MM.1S (cell line): ENCODE measurements around the gene EXD2.

Source experiments
- DNase-seq: peaks from one replicate; pipeline ENCODE4 v3.0.0-alpha.2; 2015
- H2AFZ ChIP-seq: fragments of 300-600 bp; sonication (generic); 2 replicates; pipeline ENCODE4 v1.6.0; 2016; ENCODE audit warnings: antibody characterized with exemption, low read length
- H3F3A ChIP-seq: fragments of 300-600 bp; sonication (generic); 2 replicates; pipeline ENCODE4 v1.6.1; 2016; ENCODE audit warnings: mild to moderate bottlenecking, antibody characterized with exemption, low read length, moderate library complexity, mixed read lengths; ENCODE audit not compliant: insufficient read depth
- H3K27ac ChIP-seq: fragments of 300-600 bp; sonication (generic); 2 replicates; pipeline ENCODE4 v1.5.1; 2016; ENCODE audit warnings: mild to moderate bottlenecking, low read length
- H3K27me3 ChIP-seq: fragments of 300-600 bp; sonication (generic); replicated peaks from 2 replicates; pipeline ENCODE4 v1.6.0; 2016; ENCODE audit warnings: low read length; ENCODE audit not compliant: insufficient read depth
- H3K36me3 ChIP-seq: fragments of 300-600 bp; sonication (generic); replicated peaks from 2 replicates; pipeline ENCODE4 v1.6.1; 2016; ENCODE audit warnings: mild to moderate bottlenecking, low read length, mixed read lengths; ENCODE audit not compliant: insufficient read depth
- H3K4me1 ChIP-seq: fragments of 300-600 bp; sonication (generic); 2 replicates; pipeline ENCODE4 v1.6.1; 2016; ENCODE audit warnings: low read length, mixed read lengths
- H3K4me2 ChIP-seq: fragments of 300-600 bp; sonication (generic); 2 replicates; pipeline ENCODE4 v1.6.0; 2016; ENCODE audit warnings: low read depth, low read length
- H3K4me3 ChIP-seq: fragments of 300-600 bp; sonication (generic); 2 replicates; pipeline ENCODE4 v1.5.1; 2016; ENCODE audit warnings: low read length, mixed read lengths
- H3K79me2 ChIP-seq: fragments of 300-600 bp; sonication (generic); 2 replicates; pipeline ENCODE4 v1.6.1; 2016; ENCODE audit warnings: mixed run types, low read length, mixed read lengths
- H3K9ac ChIP-seq: fragments of 300-600 bp; sonication (generic); 2 replicates; pipeline ENCODE4 v1.6.1; 2016; ENCODE audit warnings: low read length, mixed read lengths
- H3K9me2 ChIP-seq: fragments of 300-600 bp; sonication (generic); replicated peaks from 2 replicates; pipeline ENCODE4 v1.6.1; 2016; ENCODE audit warnings: mild to moderate bottlenecking, low read length, mixed read lengths; ENCODE audit not compliant: insufficient read depth
- H3K9me3 ChIP-seq: fragments of 300-600 bp; sonication (generic); replicated peaks from 2 replicates; pipeline ENCODE4 v1.6.1; 2016; ENCODE audit warnings: mild to moderate bottlenecking, low read length, mixed read lengths; ENCODE audit not compliant: insufficient read depth
- H4K20me1 ChIP-seq: fragments of 300-600 bp; sonication (generic); 2 replicates; pipeline ENCODE4 v1.6.1; 2016; ENCODE audit warnings: mild to moderate bottlenecking, low read length, moderate library complexity, mixed read lengths; ENCODE audit not compliant: insufficient read depth
- EZH2 ChIP-seq: fragments of 300-600 bp; sonication (generic); optimal IDR thresholded peaks from 2 replicates; pipeline ENCODE3; 2017; ENCODE audit warnings: low read depth, mild to moderate bottlenecking, antibody characterized with exemption, low read length, mixed read lengths
- EZH2phosphoT487 ChIP-seq: fragments of 300-600 bp; sonication (generic); IDR thresholded peaks from 2 replicates; pipeline ENCODE4 v1.6.1; 2018; ENCODE audit warnings: antibody characterized with exemption, low read length
- TF ChIP-seq, protein P1 (sequence below): fragments of 300-600 bp; sonication (generic); IDR thresholded peaks from 2 replicates; pipeline ENCODE4 v1.5.1; 2016; ENCODE audit warnings: antibody characterized with exemption, low read length, mixed read lengths

Gene EXD2

DNA sequence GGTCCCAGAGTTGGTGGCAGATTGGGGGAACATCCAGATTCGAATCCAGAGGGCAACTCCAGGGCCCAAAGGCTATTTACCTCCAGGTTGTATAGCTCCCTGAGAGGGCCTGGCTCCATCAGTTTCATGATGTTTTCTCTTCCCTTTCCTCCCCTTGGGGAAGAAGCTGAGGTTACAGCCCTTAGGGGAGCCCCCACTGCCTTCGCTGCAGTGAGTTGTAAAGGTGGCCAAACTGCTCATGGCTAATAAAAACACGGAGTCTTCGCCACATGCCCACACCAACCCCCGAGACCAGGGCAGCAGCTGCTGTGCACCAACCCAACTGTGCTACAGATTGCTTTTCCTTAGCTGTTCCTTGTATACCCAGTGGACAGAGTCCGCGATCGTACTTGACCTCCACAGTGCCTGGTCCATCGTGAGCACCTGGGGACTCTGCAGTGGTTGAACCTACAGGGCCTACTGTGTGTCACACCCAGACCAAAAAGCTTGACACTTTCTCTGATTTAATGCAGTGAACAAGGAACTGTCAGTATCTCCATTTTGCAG, 89.5 kb downstream of the EXD2 start:
- Histone ChIP-seq H3K27me3 (no peaks in the 10 kb centered on the region), H3K4me1 (no peaks in the 10 kb centered on the region), H3K9me3 (no peaks in the 10 kb centered on the region), H2AFZ (no peak overlapping the region), H3K9me2 (no peaks in the 10 kb centered on the region), H3K27ac (no peak overlapping the region), H3K36me3 (no peaks in the 10 kb centered on the region), H3F3A (no peaks in the 10 kb centered on the region), H3K4me3 (no peak overlapping the region), H3K79me2 (no peaks in the 10 kb centered on the region), H3K9ac (no peak overlapping the region), H4K20me1 (no peaks in the 10 kb centered on the region), H3K4me2 (no peak overlapping the region)
- no peak for DNase-seq
- no peak for TF ChIP-seq EZH2
- no peak for TF ChIP-seq EZH2phosphoT487
- TF ChIP-seq, protein P1, sequence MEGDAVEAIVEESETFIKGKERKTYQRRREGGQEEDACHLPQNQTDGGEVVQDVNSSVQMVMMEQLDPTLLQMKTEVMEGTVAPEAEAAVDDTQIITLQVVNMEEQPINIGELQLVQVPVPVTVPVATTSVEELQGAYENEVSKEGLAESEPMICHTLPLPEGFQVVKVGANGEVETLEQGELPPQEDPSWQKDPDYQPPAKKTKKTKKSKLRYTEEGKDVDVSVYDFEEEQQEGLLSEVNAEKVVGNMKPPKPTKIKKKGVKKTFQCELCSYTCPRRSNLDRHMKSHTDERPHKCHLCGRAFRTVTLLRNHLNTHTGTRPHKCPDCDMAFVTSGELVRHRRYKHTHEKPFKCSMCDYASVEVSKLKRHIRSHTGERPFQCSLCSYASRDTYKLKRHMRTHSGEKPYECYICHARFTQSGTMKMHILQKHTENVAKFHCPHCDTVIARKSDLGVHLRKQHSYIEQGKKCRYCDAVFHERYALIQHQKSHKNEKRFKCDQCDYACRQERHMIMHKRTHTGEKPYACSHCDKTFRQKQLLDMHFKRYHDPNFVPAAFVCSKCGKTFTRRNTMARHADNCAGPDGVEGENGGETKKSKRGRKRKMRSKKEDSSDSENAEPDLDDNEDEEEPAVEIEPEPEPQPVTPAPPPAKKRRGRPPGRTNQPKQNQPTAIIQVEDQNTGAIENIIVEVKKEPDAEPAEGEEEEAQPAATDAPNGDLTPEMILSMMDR, result no peak

DNA sequence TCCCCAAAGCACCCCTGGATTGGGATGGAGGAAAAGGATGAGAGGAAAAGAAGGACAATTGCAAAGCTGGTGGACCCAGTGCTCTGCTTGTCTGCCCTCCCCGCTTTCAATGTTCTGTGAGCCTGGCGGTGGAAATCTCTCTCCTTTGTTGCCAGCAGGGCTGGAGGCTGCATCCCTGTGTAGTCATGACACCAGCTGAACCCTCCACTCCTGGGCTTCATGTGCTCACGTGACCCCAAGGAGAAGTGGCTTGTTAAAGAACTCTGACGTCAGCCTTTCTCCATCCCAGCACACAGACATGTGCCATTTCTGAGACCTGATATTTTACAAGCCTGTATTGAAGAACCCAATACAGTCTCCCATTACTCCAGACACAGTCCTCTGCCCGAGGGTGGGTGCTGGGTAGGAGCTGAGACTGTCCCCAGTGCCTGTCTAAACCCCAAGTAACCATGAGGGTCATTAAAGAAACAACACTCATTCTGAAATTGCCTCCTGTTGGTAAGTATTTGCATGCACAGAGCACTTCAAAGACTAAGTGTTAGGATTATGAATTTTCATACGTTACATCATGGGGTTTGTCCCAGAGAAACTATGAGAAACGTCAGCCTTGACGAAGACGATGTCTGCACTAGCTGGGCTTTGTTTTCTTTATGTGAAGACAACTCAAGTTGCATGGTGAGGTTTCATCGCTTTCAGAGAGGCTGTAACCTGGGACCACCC, 90.3 kb downstream of the EXD2 start:
- no peaks in the 10 kb centered on the region for H3K9me2 ChIP-seq
- no peak overlapping the region for H3K4me3 ChIP-seq
- no peak overlapping the region for H3K4me2 ChIP-seq
- H3K27me3 ChIP-seq, result no peaks in the 10 kb centered on the region
- H3K79me2 ChIP-seq, result no peaks in the 10 kb centered on the region
- no peaks in the 10 kb centered on the region for H4K20me1 ChIP-seq
- no peak for DNase-seq
- no peak overlapping the region for H3K9ac ChIP-seq
- no peak overlapping the region for H2AFZ ChIP-seq
- H3K4me1 ChIP-seq, result no peaks in the 10 kb centered on the region
- no peaks in the 10 kb centered on the region for H3K9me3 ChIP-seq
- no peak overlapping the region for H3K27ac ChIP-seq
- H3K36me3 ChIP-seq, result no peaks in the 10 kb centered on the region
- H3F3A ChIP-seq, result no peaks in the 10 kb centered on the region
- TF ChIP-seq EZH2 (no peak), EZH2phosphoT487 (no peak)
- TF ChIP-seq, protein P1, result no peak

DNA sequence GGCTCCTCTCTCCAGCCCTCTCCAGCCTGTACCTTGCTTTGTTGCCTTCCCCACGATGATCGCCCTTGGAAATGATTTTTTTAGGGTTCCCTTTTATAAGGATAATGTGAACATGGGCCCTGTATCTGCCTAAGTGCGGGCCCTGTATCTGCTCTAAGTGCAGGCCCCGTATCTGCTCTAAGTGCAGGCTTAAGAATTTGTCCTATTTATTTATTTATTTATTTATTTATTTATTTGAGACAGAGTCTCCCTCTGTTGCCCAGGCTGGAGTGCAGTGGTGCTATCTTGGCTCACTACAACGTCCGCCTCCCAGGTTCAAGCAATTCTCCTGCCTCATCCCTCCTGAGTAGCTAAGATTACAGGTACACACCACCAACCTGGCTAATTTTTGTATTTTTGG, 91.2 kb downstream of the EXD2 start:
- Histone ChIP-seq H3K9ac (no peak overlapping the region), H3K27me3 (no peaks in the 10 kb centered on the region), H4K20me1 (no peaks in the 10 kb centered on the region), H3K4me3 (no peak overlapping the region), H3F3A (no peaks in the 10 kb centered on the region), H3K4me1 (no peaks in the 10 kb centered on the region), H3K9me3 (no peaks in the 10 kb centered on the region), H3K4me2 (no peak overlapping the region), H2AFZ (no peak overlapping the region), H3K36me3 (no peaks in the 10 kb centered on the region), H3K9me2 (no peaks in the 10 kb centered on the region), H3K27ac (no peak overlapping the region), H3K79me2 (no peaks in the 10 kb centered on the region)
- TF ChIP-seq EZH2phosphoT487 (no peak), EZH2 (no peak)
- TF ChIP-seq, protein P1, result no peak
- no peak for DNase-seq
